HUDEP-2 (cell line): Measurements from ENCODE around the gene RPTOR.

Source experiments
- DNase-seq, 76 experiments: peaks; one replicate each; lab custom pipeline; 2025; ENCODE audit not compliant: unreplicated experiment in 76 of 76; lab: John Stamatoyannopoulos, UW

RPTOR gene

GRCh38 chr17:80658821-80659220 lies 114.2 kb downstream of the RPTOR start:
- DNase-seq, result no peak

- no peak for DNase-seq
Observed at GRCh38 chr17:80659651-80660050, 115.0 kb downstream of the RPTOR start.

GRCh38 chr17:80660527-80661198 lies 116.0 kb downstream of the RPTOR start:
- peak in 1 of 76 experiments; percentile 2 for DNase-seq

GRCh38 chr17:80662557-80662956 lies 117.9 kb downstream of the RPTOR start:
- DNase-seq, result no peak

GRCh38 chr17:80663781-80664206 lies 119.2 kb downstream of the RPTOR start:
- no peak for DNase-seq

GRCh38 chr17:80664217-80664790 lies 119.7 kb downstream of the RPTOR start:
- DNase-seq, result no peak

GRCh38 chr17:80665792-80666191 lies 121.2 kb downstream of the RPTOR start:
- no peak for DNase-seq

- no peak for DNase-seq
Observed at GRCh38 chr17:80666867-80667266, 122.2 kb downstream of the RPTOR start.

- DNase-seq, result no peak
Observed at GRCh38 chr17:80667462-80668277, 123.0 kb downstream of the RPTOR start.

- no peak for DNase-seq
Observed at GRCh38 chr17:80668375-80669148, 123.9 kb downstream of the RPTOR start.

- DNase-seq, result no peak
Observed at GRCh38 chr17:80671039-80671824, 126.6 kb downstream of the RPTOR start.

- DNase-seq, result no peak
Observed at GRCh38 chr17:80671825-80672110, 127.1 kb downstream of the RPTOR start.

- DNase-seq, result peak in 1 of 76 experiments; percentile 5
Observed at GRCh38 chr17:80673152-80673920, 128.7 kb downstream of the RPTOR start.

GRCh38 chr17:80675438-80676095 lies 130.9 kb downstream of the RPTOR start:
- no peak for DNase-seq

GRCh38 chr17:80676096-80676466 lies 131.4 kb downstream of the RPTOR start:
- DNase-seq, result no peak

- no peak for DNase-seq
Observed at GRCh38 chr17:80676564-80676963, 131.9 kb downstream of the RPTOR start.

GRCh38 chr17:80677214-80677756 lies 132.6 kb downstream of the RPTOR start:
- no peak for DNase-seq

- DNase-seq, result no peak
Observed at GRCh38 chr17:80679816-80680215, 135.2 kb downstream of the RPTOR start.

- no peak for DNase-seq
Observed at GRCh38 chr17:80681215-80681614, 136.6 kb downstream of the RPTOR start.
